ENCODE results near the gene ALDH1L1. TPM values are rescaled to one million over a fixed set of nuclear protein-coding genes. Genes with fewer than 3 reads are reported as not detected.
A peak's percentile ranks its signal among the peaks of the same experiment; 100 is the strongest.

Gene ALDH1L1
- total and polyA plus RNA-seq, 2 of the 13 experiments (the other 11 are each of a cell fraction or from before 2014, with no cell fraction given): 11.2 to 28.7 TPM

DNA sequence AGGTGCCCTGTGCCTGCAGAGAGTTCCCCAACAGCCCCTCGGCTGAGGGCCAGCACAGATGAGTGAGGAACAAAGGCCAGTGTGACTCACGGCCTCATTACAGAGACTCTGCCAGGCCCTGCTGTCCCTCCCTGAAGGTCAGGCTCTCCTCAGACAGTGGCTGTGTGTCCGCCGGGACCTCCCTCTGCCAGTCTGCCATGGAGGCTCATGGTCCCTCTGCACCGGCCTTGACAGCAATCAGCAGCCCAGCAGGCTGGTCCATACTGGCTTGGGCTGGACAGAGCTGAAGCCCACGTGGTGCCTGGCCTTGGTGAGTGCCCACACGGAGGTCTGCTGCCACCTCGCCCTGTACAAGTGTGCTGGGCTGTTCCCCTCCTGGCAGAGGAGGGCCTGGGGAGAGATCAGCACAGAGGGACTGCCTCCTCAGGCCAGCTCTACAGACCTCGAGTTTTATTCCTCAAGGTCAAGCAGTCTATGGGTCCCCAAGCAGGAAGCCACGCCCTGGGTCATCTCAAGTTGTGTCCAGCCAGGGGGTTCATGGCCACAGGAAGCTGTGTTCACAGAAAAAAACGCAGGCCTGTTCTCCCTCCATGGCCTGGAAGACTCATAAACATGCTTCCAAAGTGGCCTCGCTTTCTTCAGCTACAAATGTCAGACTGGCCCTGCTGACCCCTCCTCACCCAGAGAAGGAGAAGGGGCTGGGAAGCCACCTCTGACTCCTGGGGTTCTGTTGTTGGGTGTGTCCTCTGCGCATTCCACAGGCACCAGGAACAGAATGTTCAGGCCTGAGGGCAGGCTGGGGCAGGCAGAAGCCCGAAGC, 123.5 kb downstream of the ALDH1L1 start (continued):
- no peak for TF ChIP-seq ZNF780A (CRISPR knock-in tag; IDR thresholded peaks at IDR 0.05)
- TF ChIP-seq ZNF773 (CRISPR knock-in tag; IDR thresholded peaks at IDR 0.05; ENCODE audit: borderline replicate concordance): no peak
- TF ChIP-seq ZNF547 (CRISPR knock-in tag; IDR thresholded peaks at IDR 0.05): no peak
- TF ChIP-seq, protein P1, sequence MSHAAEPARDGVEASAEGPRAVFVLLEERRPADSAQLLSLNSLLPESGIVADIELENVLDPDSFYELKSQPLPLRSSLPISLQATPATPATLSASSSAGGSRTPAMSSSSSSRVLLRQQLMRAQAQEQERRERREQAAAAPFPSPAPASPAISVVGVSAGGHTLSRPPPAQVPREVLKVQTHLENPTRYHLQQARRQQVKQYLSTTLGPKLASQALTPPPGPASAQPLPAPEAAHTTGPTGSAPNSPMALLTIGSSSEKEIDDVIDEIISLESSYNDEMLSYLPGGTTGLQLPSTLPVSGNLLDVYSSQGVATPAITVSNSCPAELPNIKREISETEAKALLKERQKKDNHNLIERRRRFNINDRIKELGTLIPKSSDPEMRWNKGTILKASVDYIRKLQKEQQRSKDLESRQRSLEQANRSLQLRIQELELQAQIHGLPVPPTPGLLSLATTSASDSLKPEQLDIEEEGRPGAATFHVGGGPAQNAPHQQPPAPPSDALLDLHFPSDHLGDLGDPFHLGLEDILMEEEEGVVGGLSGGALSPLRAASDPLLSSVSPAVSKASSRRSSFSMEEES (CRISPR knock-in tag; IDR thresholded peaks at IDR 0.05): no peak
- TF ChIP-seq PRMT3 (CRISPR knock-in tag; IDR thresholded peaks at IDR 0.05; ENCODE audit: borderline replicate concordance, low read depth): no peak
- no peak for TF ChIP-seq SNRNP70 (IDR thresholded peaks at IDR 0.05; ENCODE audit: low read depth, low read length)
- no peak for TF ChIP-seq ZNF616 (CRISPR knock-in tag; IDR thresholded peaks at IDR 0.05; ENCODE audit: low read depth)
- TF ChIP-seq TBL1XR1 (IDR thresholded peaks at IDR 0.05; ENCODE audit: borderline replicate concordance, low read length, partially characterized antibody): no peak
- no peak for TF ChIP-seq GZF1 (CRISPR knock-in tag; IDR thresholded peaks at IDR 0.05)
- TF ChIP-seq, protein P2, sequence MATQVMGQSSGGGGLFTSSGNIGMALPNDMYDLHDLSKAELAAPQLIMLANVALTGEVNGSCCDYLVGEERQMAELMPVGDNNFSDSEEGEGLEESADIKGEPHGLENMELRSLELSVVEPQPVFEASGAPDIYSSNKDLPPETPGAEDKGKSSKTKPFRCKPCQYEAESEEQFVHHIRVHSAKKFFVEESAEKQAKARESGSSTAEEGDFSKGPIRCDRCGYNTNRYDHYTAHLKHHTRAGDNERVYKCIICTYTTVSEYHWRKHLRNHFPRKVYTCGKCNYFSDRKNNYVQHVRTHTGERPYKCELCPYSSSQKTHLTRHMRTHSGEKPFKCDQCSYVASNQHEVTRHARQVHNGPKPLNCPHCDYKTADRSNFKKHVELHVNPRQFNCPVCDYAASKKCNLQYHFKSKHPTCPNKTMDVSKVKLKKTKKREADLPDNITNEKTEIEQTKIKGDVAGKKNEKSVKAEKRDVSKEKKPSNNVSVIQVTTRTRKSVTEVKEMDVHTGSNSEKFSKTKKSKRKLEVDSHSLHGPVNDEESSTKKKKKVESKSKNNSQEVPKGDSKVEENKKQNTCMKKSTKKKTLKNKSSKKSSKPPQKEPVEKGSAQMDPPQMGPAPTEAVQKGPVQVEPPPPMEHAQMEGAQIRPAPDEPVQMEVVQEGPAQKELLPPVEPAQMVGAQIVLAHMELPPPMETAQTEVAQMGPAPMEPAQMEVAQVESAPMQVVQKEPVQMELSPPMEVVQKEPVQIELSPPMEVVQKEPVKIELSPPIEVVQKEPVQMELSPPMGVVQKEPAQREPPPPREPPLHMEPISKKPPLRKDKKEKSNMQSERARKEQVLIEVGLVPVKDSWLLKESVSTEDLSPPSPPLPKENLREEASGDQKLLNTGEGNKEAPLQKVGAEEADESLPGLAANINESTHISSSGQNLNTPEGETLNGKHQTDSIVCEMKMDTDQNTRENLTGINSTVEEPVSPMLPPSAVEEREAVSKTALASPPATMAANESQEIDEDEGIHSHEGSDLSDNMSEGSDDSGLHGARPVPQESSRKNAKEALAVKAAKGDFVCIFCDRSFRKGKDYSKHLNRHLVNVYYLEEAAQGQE (IDR thresholded peaks at IDR 0.05; ENCODE audit: borderline replicate concordance in 1 of 2, low read depth in 1 of 2, low read length in 2 of 2): 0 out of 4 replicates have a peak, but pooled peaks of 1 of the 2 experiments have one; percentile 24
- no peak for TF ChIP-seq SP4 (CRISPR knock-in tag; IDR thresholded peaks at IDR 0.05)
- peak; percentile 65; the same call in 1 of the 2 replicates for TF ChIP-seq JUN (CRISPR knock-in tag; IDR thresholded peaks at IDR 0.05)
- TF ChIP-seq DNMT1 (CRISPR knock-in tag; IDR thresholded peaks at IDR 0.05): no peak
- TF ChIP-seq TBX2 (CRISPR knock-in tag; IDR thresholded peaks at IDR 0.05; ENCODE audit: borderline replicate concordance): peak; percentile 30; the same call in 1 of the 2 replicates
- TF ChIP-seq BRD4 (CRISPR knock-in tag; IDR thresholded peaks at IDR 0.05): no peak
- TF ChIP-seq ZMYM2 (CRISPR knock-in tag; IDR thresholded peaks at IDR 0.05): no peak
- TF ChIP-seq, protein P3, sequence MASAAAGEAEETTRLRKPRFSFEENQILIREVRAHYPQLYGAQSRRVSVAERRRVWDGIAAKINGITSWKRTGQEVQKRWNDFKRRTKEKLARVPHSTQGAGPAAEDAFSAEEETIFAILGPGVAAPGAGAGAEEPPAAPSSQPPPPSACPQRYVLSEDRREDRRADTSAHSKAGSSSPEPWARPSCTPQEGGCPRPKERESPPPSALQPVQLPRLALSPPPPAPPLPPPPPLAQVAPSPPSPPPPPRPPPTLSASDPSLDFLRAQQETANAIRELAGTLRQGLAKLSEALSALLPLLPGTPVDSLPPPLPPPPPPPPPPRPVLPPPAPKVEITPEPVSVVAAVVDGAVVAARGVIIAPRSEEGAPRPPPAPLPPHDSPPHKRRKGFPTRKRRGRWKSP (CRISPR knock-in tag; IDR thresholded peaks at IDR 0.05): no peak
- no peak for TF ChIP-seq PTBP1 (IDR thresholded peaks at IDR 0.05; ENCODE audit: low read depth, low read length, poor library complexity, severe bottlenecking)
- TF ChIP-seq ZSCAN9 (CRISPR knock-in tag; IDR thresholded peaks at IDR 0.05; ENCODE audit: borderline replicate concordance): peak; percentile 19; the same call in 1 of the 2 replicates
- TF ChIP-seq ERF (CRISPR knock-in tag; IDR thresholded peaks at IDR 0.05): peak; percentile 67

Measured in HepG2 (cell line).